Heart right ventricle (tissue), 16 donors: ENCODE measurements around the gene GTF3C6. TPM values are rescaled to one million over a fixed set of nuclear protein-coding genes. Genes with fewer than 3 reads are reported as not detected.
"Not testable (repeated sequence)": the region's sequence is repeated elsewhere in the genome, so short reads cannot be mapped to it uniquely, and the experiment has no call there.

Experiments used
- ATAC-seq, 8 donors: fragments of 200-7000 bp; cut with Tn5 transposase; one replicate each; pipeline ENCODE4 v1.9.1; 2020; ENCODE audit warnings: mild to moderate bottlenecking in 8 of 8, moderate library complexity in 8 of 8, moderate number of reproducible peaks in 1 of 8
- DNase-seq, 2 donors: peaks; one replicate each; pipeline ENCODE4 v3.0.0-alpha.2; 2020
- H3K27ac ChIP-seq, 10 donors: fragments of 200-600 bp; sonication (generic) in 2 of 10; one replicate each; pipeline versions ENCODE4 v1.5.0 to v1.8.0; 2020 to 2022; ENCODE audit warnings: mild to moderate bottlenecking in 3 of 10
- H3K27me3 ChIP-seq, 7 donors: fragments of 200-600 bp; one replicate each; pipeline ENCODE4 v1.8.0; 2021 to 2022; ENCODE audit warnings: mild to moderate bottlenecking in 2 of 7
- H3K36me3 ChIP-seq, 9 donors: fragments of 200-600 bp; sonication (generic) in 1 of 9; one replicate each; pipeline versions ENCODE4 v1.5.0 to v1.8.0; 2020 to 2022; ENCODE audit warnings: mild to moderate bottlenecking in 2 of 9
- H3K4me1 ChIP-seq, 9 donors: fragments of 200-600 bp; sonication (generic) in 1 of 9; one replicate each; pipeline versions ENCODE4 v1.5.0 to v1.8.0; 2020 to 2022; ENCODE audit warnings: mild to moderate bottlenecking in 4 of 9
- H3K4me3 ChIP-seq, 10 donors: fragments of 200-600 bp; sonication (generic) in 2 of 10; one replicate each; pipeline versions ENCODE4 v1.5.0 to v1.8.0; 2020 to 2022; ENCODE audit warnings: mild to moderate bottlenecking in 7 of 10, moderate library complexity in 2 of 10
- H3K9me3 ChIP-seq, 11 donors: fragments of 200-600 bp in 10 of 11; sonication (generic) in 2 of 11; one replicate each; pipeline versions ENCODE4 v1.5.0 to v1.8.0; 2013 to 2022; ENCODE audit warnings: mild to moderate bottlenecking in 2 of 11, control low read depth in 1 of 11, moderate library complexity in 1 of 11
- CTCF ChIP-seq, 9 donors: fragments of 200-600 bp; sonication (generic) in 2 of 9; IDR thresholded peaks; one replicate each; pipeline versions ENCODE4 v1.5.0 to v1.8.0; 2021 to 2022; ENCODE audit warnings: antibody characterized with exemption in 9 of 9, mild to moderate bottlenecking in 5 of 9, moderate library complexity in 1 of 9
- WGBS, 2 donors: extraction: QIAGEN DNeasy Blood & Tissue Kit; methylation state at CpG; one replicate each; pipeline ENCODE4 v1.1.7; 2013; ENCODE audit warnings: inconsistent platforms in 1 of 2; 5-methylcytosine and 5-hydroxymethylcytosine counted together
- intact Hi-C, 10 donors: fragments of 100-400 bp; cut with DNase I; formaldehyde crosslinking; loops; one replicate each; pipeline versions ENCODE4 v1.11.1 to v1.14.2; 2022
- polyA plus RNA-seq, 2 donors: library from polyadenylated mRNA; stranded (reverse); fragments of 200-250 nt; gene quantifications; one replicate each; pipeline ENCODE4 v1.2.3, GENCODE V29; 2013
- total RNA-seq, 10 donors: library from RNA; stranded (reverse); fragmentation: NEBNext Ultra II Directional in 3 of 10; extraction: Animal tissue kit (Norgen Biotek cat#: 25700) in 3 of 10; gene quantifications; one replicate each; pipeline versions ENCODE4 v1.2.1 to v1.2.4, GENCODE V29; 2021 to 2023
- donor health status: Arrhythmogenic right ventricular cardiomyopathy.
- donor health status: ischemic (EF 13 %, LVEDD 7.1; RV severe dilation, severe dysfunction).
- donor health status: healthy with polysubstance abuse.
- donor health status: DM: no; HTN: yes; CAD: no.
- donor health status: DM: no; HTN: no; CAD: no.
- donor health status: ischemic (EF 25% LVEDD 6.9; RV normal size, moderate dysfunction).
- donor health status: ischemic (EF 25% LVEDD 5.7; RV mildly dilated, moderate dysfunction).
- donor health status: healthy.
- donor health status: DM: yes; HTN: yes; CAD: no.
- donor health status: Ischemic cardiomyopathy.
- donor health status: ischemic (EF 35%, LVEDD 5.7; RV mildly dilated, moderate dysfunction).
- donor health status: nonischemic (EF 11% LVEDD 7.7; RV severe dilation, severe dysfunction).
- donor health status: DM: yes; HTN: yes; CAD: no.
- donor health status: PGD.
- donor health status: ischemic (EF 29% LVEDD 5.4; RV normal size, mild dysfunction).
- donor health status: nonischemic (EF 23%, LVEDD 6.1; RV moderate dilation, normal function).

Gene GTF3C6
- total and polyA plus RNA-seq, 12 donors: 95.9 to 128 (median 106) TPM

GRCh38 chr6:111012143-111012452 lies 53.6 kb downstream of the GTF3C6 start:
- no peak overlapping the region for H3K27ac ChIP-seq
- H3K36me3 ChIP-seq: peaks cover 0 to 90% (median 20%) of the 10 kb centered on the region in 9 donors
- no peaks in the 10 kb centered on the region for H3K9me3 ChIP-seq
- WGBS, 2 donors: 76 to 88% methylated on average over 2 of the region's 2 CpGs
- H3K27me3 ChIP-seq: no peaks in the 10 kb centered on the region
- ATAC-seq: no peak
- no peak for TF ChIP-seq CTCF (IDR thresholded peaks at IDR 0.05)
- no peak overlapping the region for H3K4me3 ChIP-seq
- intact Hi-C loops: loop anchor here in 8 of 10 donors (5.0 kb wide), 2 partner anchors 195 to 200 kb away; no protein-coding TSS in a partner anchor
- peaks cover 0 to 9% (median 0%) of the 10 kb centered on the region in 9 donors for H3K4me1 ChIP-seq
- no peak for DNase-seq

GRCh38 chr6:111012520-111012919 lies 54.0 kb downstream of the GTF3C6 start:
- not testable (repeated sequence) for H3K9me3 ChIP-seq

GRCh38 chr6:111013144-111013915 lies 54.8 kb downstream of the GTF3C6 start:
- Histone ChIP-seq H3K4me3 (no peak overlapping the region), H3K27me3 (no peaks in the 10 kb centered on the region), H3K4me1 (peaks cover 0 to 9% (median 0%) of the 10 kb centered on the region in 9 donors), H3K9me3 (no peaks in the 10 kb centered on the region), H3K27ac (no peak overlapping the region), H3K36me3 (peaks cover 0 to 81% (median 20%) of the 10 kb centered on the region in 9 donors)
- intact Hi-C loops: loop anchor here in 8 of 10 donors (5.0 kb wide), 2 partner anchors 194 to 199 kb away; no protein-coding TSS in a partner anchor
- WGBS, 2 donors: 80 to 83% methylated on average over 4 of the region's 4 CpGs
- no peak for ATAC-seq
- TF ChIP-seq CTCF (IDR thresholded peaks at IDR 0.05): no peak
- DNase-seq: no peak

More at GRCh38 chr6:111012520-111012919, 54.0 kb downstream of the GTF3C6 start:
- WGBS, 2 donors: 91 to 95% methylated on average over 4 of the region's 4 CpGs
- DNase-seq, H3K4me1 ChIP-seq, H3K4me3 ChIP-seq, ATAC-seq, H3K27ac ChIP-seq, H3K27me3 ChIP-seq: not testable (repeated sequence)
- intact Hi-C loops: loop anchor here in 8 of 10 donors (5.0 kb wide), 2 partner anchors 195 to 200 kb away; no protein-coding TSS in a partner anchor
- H3K36me3 ChIP-seq: peaks cover 0 to 86% (median 20%) of the 10 kb centered on the region in 9 donors

- WGBS, 2 donors: 92 to 97% methylated on average over 3 of the region's 3 CpGs
- ATAC-seq (no peak), DNase-seq (no peak)
- intact Hi-C loops: no loop called here
- H3K4me1 ChIP-seq: peaks cover 0 to 9% (median 0%) of the 10 kb centered on the region in 9 donors
- H3K9me3 ChIP-seq: no peaks in the 10 kb centered on the region
- TF ChIP-seq CTCF (IDR thresholded peaks at IDR 0.05): no peak
- no peaks in the 10 kb centered on the region for H3K27me3 ChIP-seq
- H3K27ac ChIP-seq: no peak overlapping the region
- H3K36me3 ChIP-seq: peaks cover 0 to 80% (median 9%) of the 10 kb centered on the region in 9 donors
- H3K4me3 ChIP-seq: no peak overlapping the region
Observed at GRCh38 chr6:111015389-111016124, 57.1 kb downstream of the GTF3C6 start.

GRCh38 chr6:111017241-111017640 lies 58.7 kb downstream of the GTF3C6 start:
- H3K4me3 ChIP-seq, H3K4me1 ChIP-seq, H3K27me3 ChIP-seq, H3K9me3 ChIP-seq, intact Hi-C loops, H3K27ac ChIP-seq, DNase-seq, ATAC-seq: not testable (repeated sequence)
- H3K36me3 ChIP-seq: peaks cover 0 to 83% (median 6%) of the 10 kb centered on the region in 9 donors
- WGBS, 2 donors: 97 to 98% methylated on average over 26 to 31 of the region's 37 CpGs

Other genes starting within 250 kb of the GTF3C6 start
- gene CDK19, start 143.2 kb upstream of the GTF3C6 start, total RNA-seq: 10 to 100 TPM in 3 of 10 donors, 1 to 10 TPM in 7; 4.6 to 13.0 (median 8.7) TPM
- 1 to 10 TPM; 3.9 to 4.1 TPM for gene CDK19, start 143.2 kb upstream of the GTF3C6 start, polyA plus RNA-seq
- 100 to 1,000 TPM in 1 of 10 donors, 10 to 100 TPM in 9; 38.0 to 101 (median 55.3) TPM for gene AMD1, start 83.9 kb upstream of the GTF3C6 start, total RNA-seq
- 10 to 100 TPM; 34.2 to 38.6 TPM for gene AMD1, start 83.9 kb upstream of the GTF3C6 start, polyA plus RNA-seq
- 10 to 100 TPM; 16.7 to 29.8 (median 22.0) TPM for gene RPF2, start 23.3 kb downstream of the GTF3C6 start, total RNA-seq
- 10 to 100 TPM; 29.7 to 39.2 TPM for gene RPF2, start 23.3 kb downstream of the GTF3C6 start, polyA plus RNA-seq
- gene SLC16A10, start 128.8 kb downstream of the GTF3C6 start, total RNA-seq: 1 to 10 TPM; 3.1 to 8.1 (median 7.2) TPM
- 1 to 10 TPM; 1.4 to 2.5 TPM for gene SLC16A10, start 128.8 kb downstream of the GTF3C6 start, polyA plus RNA-seq